GM12892 (cell line): ENCODE data around the gene ABHD16B.

Experiments
- POLR2A ChIP-seq: IDR thresholded peaks from 2 replicates; pipeline ENCODE4 v1.6.1; 2011; ENCODE audit warnings: low read depth, low read length, control low read depth
- POLR2AphosphoS5 ChIP-seq: IDR thresholded peaks from 2 replicates; pipeline ENCODE4 v1.6.1; 2011; ENCODE audit warnings: low read depth, low read length, control low read depth

GRCh38 chr20:63828951-63829350, 32.3 kb upstream of the ABHD16B start:
- no peak for TF ChIP-seq POLR2A
- no peak for TF ChIP-seq POLR2AphosphoS5
